Astrocyte (in vitro differentiated cells and primary cell): ENCODE results near the gene MXD1. TPM values are rescaled to one million over a fixed set of nuclear protein-coding genes. Genes with fewer than 3 reads are reported as not detected.
A peak's percentile ranks its signal among the peaks of the same experiment; 100 is the strongest.

ENCODE experiments used
- DNase-seq: peaks from one replicate; pipeline ENCODE4 v3.0.0-alpha.2; 2010; ENCODE audit warnings: low read depth
- FAIRE-seq: peaks from 2 replicates; lab custom pipeline; 2011; peaks lifted over from hg19 to GRCh38; lab: Jason Lieb, UNC
- H2AFZ ChIP-seq: 2 replicates; pipeline ENCODE4 v1.6.0; 2012; ENCODE audit warnings: low read depth, low read length, inconsistent platforms
- H3K27ac ChIP-seq: 2 replicates; pipeline ENCODE4 v1.5.1; 2011; ENCODE audit warnings: low read depth, low read length, inconsistent platforms
- H3K27me3 ChIP-seq: 2 replicates; pipeline ENCODE4 v1.6.0; 2011; ENCODE audit warnings: low read length, inconsistent platforms; ENCODE audit not compliant: insufficient read depth
- H3K36me3 ChIP-seq: 2 replicates; pipeline ENCODE4 v1.5.1; 2011; ENCODE audit warnings: low read length, inconsistent platforms; ENCODE audit not compliant: insufficient read depth
- H3K4me1 ChIP-seq: 2 replicates; pipeline ENCODE4 v1.5.1; 2011; ENCODE audit warnings: low read length, inconsistent platforms; ENCODE audit not compliant: insufficient read depth
- H3K4me2 ChIP-seq: 2 replicates; pipeline ENCODE4 v1.6.0; 2012; ENCODE audit warnings: low read length, inconsistent platforms
- H3K4me3 ChIP-seq: 2 replicates; pipeline ENCODE4 v1.5.1; 2011; ENCODE audit warnings: low read depth, mild to moderate bottlenecking, low read length, inconsistent platforms; ENCODE audit not compliant: insufficient read depth
- H3K79me2 ChIP-seq: 2 replicates; pipeline ENCODE4 v1.6.0; 2012; ENCODE audit warnings: mild to moderate bottlenecking, low read length, inconsistent platforms; ENCODE audit not compliant: insufficient read depth
- H3K9ac ChIP-seq: 2 replicates; pipeline ENCODE4 v1.6.0; 2012; ENCODE audit warnings: mild to moderate bottlenecking, low read length, inconsistent platforms
- H3K9me3 ChIP-seq: 2 replicates; pipeline ENCODE4 v1.5.1; 2012; ENCODE audit warnings: low read depth, mild to moderate bottlenecking, low read length, inconsistent platforms; ENCODE audit not compliant: insufficient read depth
- H4K20me1 ChIP-seq: 2 replicates; pipeline ENCODE4 v1.6.0; 2012; ENCODE audit warnings: low read length, inconsistent platforms; ENCODE audit not compliant: insufficient read depth
- H3K27ac Mint-ChIP-seq: one replicate; pipeline ENCODE4 v1.8.0; 2021; ENCODE audit warnings: mild to moderate bottlenecking, mixed read lengths; ENCODE audit not compliant: unreplicated experiment
- H3K27me3 Mint-ChIP-seq: one replicate; pipeline ENCODE4 v1.8.0; 2021; ENCODE audit warnings: low read depth, mixed read lengths; ENCODE audit not compliant: unreplicated experiment
- H3K36me3 Mint-ChIP-seq: one replicate; pipeline ENCODE4 v1.8.0; 2021; ENCODE audit warnings: low read depth, mixed read lengths; ENCODE audit not compliant: unreplicated experiment
- H3K4me1 Mint-ChIP-seq: one replicate; pipeline ENCODE4 v1.8.0; 2021; ENCODE audit warnings: low read depth, mixed read lengths; ENCODE audit not compliant: unreplicated experiment
- H3K4me3 Mint-ChIP-seq: one replicate; pipeline ENCODE4 v1.8.0; 2021; ENCODE audit warnings: mild to moderate bottlenecking, moderate library complexity, mixed read lengths; ENCODE audit not compliant: unreplicated experiment
- H3K9me3 Mint-ChIP-seq: one replicate; pipeline ENCODE4 v1.8.0; 2021; ENCODE audit warnings: mild to moderate bottlenecking, mixed read lengths; ENCODE audit not compliant: unreplicated experiment
- EZH2 ChIP-seq: IDR thresholded peaks from 2 replicates; pipeline ENCODE4 v1.6.1; 2012; ENCODE audit warnings: mild to moderate bottlenecking, low read length, inconsistent platforms; ENCODE audit not compliant: insufficient read depth
- total RNA-seq: library from RNA; stranded (reverse); gene quantifications from 2 replicates; pipeline ENCODE4 v1.2.1, GENCODE V29; 2021
- TF ChIP-seq, protein P1 (sequence below): IDR thresholded peaks from 2 replicates; pipeline ENCODE4 v1.5.1; 2011; ENCODE audit warnings: low read depth, mild to moderate bottlenecking, inconsistent platforms, low read length, moderate library complexity; ENCODE audit not compliant: insufficient read depth

Gene MXD1
- total RNA-seq, 1 donor from 2014 or later = 29.2 TPM

DNA sequence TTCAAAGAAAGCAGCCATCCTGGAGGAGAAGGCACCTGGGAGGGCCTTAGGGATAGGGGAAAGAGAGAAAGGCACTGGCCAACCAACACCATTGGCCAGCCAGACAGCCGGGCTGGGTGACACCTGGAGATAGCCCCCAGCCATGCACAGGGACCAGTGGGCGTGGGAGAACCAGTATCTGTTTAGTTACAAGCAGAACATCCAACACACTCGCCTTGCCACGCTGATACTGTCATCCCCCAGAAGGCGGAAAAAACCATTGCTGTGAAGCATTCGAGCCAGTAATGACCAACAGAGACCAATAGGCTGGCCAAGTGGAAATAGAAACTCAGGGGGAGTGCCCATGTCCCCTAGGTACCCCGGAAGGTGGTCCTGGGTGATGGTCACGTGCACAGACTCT is 31.0 kb downstream of the MXD1 start:
- peak overlapping the region; percentile 27 for H3K4me3 ChIP-seq
- FAIRE-seq (no peak), DNase-seq (no peak)
- peak overlapping the region; percentile 73 for H3K4me2 ChIP-seq
- peak overlapping the region; percentile 8 for H2AFZ ChIP-seq
- peaks cover 13% of the 10 kb centered on the region for H3K36me3 ChIP-seq
- no peak overlapping the region for H3K4me3 Mint-ChIP-seq
- H3K36me3 Mint-ChIP-seq = peaks cover 10% of the 10 kb centered on the region
- peaks cover 22% of the 10 kb centered on the region for H3K4me1 ChIP-seq
- no peaks in the 10 kb centered on the region for H3K9me3 Mint-ChIP-seq
- TF ChIP-seq, protein P1, sequence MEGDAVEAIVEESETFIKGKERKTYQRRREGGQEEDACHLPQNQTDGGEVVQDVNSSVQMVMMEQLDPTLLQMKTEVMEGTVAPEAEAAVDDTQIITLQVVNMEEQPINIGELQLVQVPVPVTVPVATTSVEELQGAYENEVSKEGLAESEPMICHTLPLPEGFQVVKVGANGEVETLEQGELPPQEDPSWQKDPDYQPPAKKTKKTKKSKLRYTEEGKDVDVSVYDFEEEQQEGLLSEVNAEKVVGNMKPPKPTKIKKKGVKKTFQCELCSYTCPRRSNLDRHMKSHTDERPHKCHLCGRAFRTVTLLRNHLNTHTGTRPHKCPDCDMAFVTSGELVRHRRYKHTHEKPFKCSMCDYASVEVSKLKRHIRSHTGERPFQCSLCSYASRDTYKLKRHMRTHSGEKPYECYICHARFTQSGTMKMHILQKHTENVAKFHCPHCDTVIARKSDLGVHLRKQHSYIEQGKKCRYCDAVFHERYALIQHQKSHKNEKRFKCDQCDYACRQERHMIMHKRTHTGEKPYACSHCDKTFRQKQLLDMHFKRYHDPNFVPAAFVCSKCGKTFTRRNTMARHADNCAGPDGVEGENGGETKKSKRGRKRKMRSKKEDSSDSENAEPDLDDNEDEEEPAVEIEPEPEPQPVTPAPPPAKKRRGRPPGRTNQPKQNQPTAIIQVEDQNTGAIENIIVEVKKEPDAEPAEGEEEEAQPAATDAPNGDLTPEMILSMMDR = no peak
- no peak for TF ChIP-seq EZH2
- no peaks in the 10 kb centered on the region for H3K9me3 ChIP-seq
- H3K27me3 Mint-ChIP-seq = no peaks in the 10 kb centered on the region
- H3K27ac ChIP-seq = peak overlapping the region; percentile 42
- no peaks in the 10 kb centered on the region for H4K20me1 ChIP-seq
- peaks cover 17% of the 10 kb centered on the region for H3K4me1 Mint-ChIP-seq
- peak overlapping the region; percentile 34 for H3K9ac ChIP-seq
- H3K79me2 ChIP-seq = no peaks in the 10 kb centered on the region
- peaks cover 2% of the 10 kb centered on the region for H3K27me3 ChIP-seq
- no peak overlapping the region for H3K27ac Mint-ChIP-seq

DNA sequence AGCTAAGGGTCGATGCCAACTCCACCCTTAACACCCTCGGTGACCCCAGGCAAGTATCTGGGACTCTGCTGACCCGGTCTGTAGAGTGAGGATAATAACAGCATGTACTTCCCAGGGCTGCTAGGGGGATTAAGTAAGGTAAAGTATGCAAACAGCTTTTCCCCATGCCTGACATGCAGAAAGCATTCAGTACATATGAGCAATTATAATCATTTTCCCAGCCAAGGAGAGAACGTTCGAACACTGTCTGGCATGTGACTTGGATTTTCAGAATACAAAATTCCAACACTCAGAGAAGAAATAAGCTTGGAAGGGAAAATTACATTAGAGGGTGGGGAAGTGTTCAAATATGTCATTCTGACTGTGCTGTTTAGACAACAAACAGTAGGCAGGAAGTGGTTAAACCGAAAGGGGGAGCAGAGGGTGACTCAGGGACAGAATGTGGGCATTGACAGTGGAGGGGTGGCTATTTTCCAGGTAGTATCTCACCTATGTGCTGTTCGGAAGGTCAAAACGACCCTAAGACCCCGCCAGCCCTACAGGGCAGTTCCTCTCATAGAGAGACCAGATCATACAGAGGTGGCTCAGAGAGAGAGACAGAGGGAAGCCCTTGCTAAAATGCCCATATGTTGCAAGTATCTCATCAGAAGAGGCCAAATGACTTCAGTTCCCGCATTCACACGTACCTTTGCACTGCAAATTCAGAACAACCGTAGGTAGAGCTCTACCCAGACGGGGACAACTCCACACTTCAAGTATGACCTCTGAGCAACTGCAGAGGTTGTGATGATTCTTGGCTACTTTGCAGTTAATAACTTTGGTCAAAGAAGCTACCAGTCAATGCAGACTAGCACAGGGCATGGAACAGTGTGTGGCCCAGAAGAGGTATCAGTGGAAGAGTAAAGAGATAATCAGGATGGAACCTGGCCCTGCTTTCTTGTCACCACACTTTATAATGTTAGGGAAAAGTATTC is 31.7 kb downstream of the MXD1 start:
- Histone ChIP-seq H3K27ac (peak overlapping the region; percentile 42), H4K20me1 (no peaks in the 10 kb centered on the region), H3K36me3 (peaks cover 7% of the 10 kb centered on the region), H2AFZ (peak overlapping the region; percentile 8), H3K4me2 (peak overlapping the region; percentile 73), H3K9me3 (no peaks in the 10 kb centered on the region), H3K9ac (peak overlapping the region; percentile 34), H3K4me3 (peak overlapping the region; percentile 27), H3K79me2 (no peaks in the 10 kb centered on the region), H3K4me1 (peaks cover 22% of the 10 kb centered on the region), H3K27me3 (peaks cover 2% of the 10 kb centered on the region)
- FAIRE-seq = no peak
- peak; percentile 57 for DNase-seq
- no peaks in the 10 kb centered on the region for H3K27me3 Mint-ChIP-seq
- TF ChIP-seq, protein P1 = no peak
- no peak for TF ChIP-seq EZH2
- peak overlapping the region; percentile 1 for H3K27ac Mint-ChIP-seq
- H3K36me3 Mint-ChIP-seq = peaks cover 10% of the 10 kb centered on the region
- peaks cover 17% of the 10 kb centered on the region for H3K4me1 Mint-ChIP-seq
- H3K9me3 Mint-ChIP-seq = no peaks in the 10 kb centered on the region
- peak overlapping the region; percentile 31 for H3K4me3 Mint-ChIP-seq
